Adipose tissue (tissue), 3 donors: ENCODE measurements around the gene TUB. TPM values are rescaled to one million over a fixed set of nuclear protein-coding genes. Genes with fewer than 3 reads are reported as not detected.

Source experiments
- H3K27ac ChIP-seq: one replicate; pipeline ENCODE4 v1.5.1; 2013; ENCODE audit warnings: low read depth, low read length
- WGBS, 3 donors: extraction: QIAGEN DNeasy Blood & Tissue Kit; methylation state at CpG; one replicate each; pipeline ENCODE4 v1.1.7; 2013; 5-methylcytosine and 5-hydroxymethylcytosine counted together
- polyA plus RNA-seq, 3 donors: library from polyadenylated mRNA; stranded (reverse); fragments of 200-250 nt; gene quantifications; one replicate each; pipeline ENCODE4 v1.2.3, GENCODE V29; 2013
- donor health status: healthy with polysubstance abuse.
- donor health status: Bipolar disorder and iron deficiency.
- donor health status: healthy.

Gene TUB
- polyA plus RNA-seq, 3 donors: 1.2 to 16.1 (median 2.7) TPM

- WGBS, 3 donors: 75 to 85% (median 80%) methylated on average over 2 of the region's 2 CpGs
- no peak overlapping the region for H3K27ac ChIP-seq
Measured at GRCh38 chr11:8097926-8098325, 16.9 kb downstream of the TUB start.

- 61 to 72% (median 62%) methylated on average over 4 of the region's 4 CpGs for WGBS, 3 donors
Measured at GRCh38 chr11:8098361-8098760, 17.4 kb downstream of the TUB start.

GRCh38 chr11:8098879-8099278 lies 17.9 kb downstream of the TUB start:
- H3K27ac ChIP-seq: no peak overlapping the region
- WGBS, 3 donors: 70 to 86% (median 78%) methylated on average over 6 of the region's 6 CpGs

More at GRCh38 chr11:8098361-8098760, 17.4 kb downstream of the TUB start:
- no peak overlapping the region for H3K27ac ChIP-seq

- 40 to 58% (median 47%) methylated on average over 3 of the region's 3 CpGs for WGBS, 3 donors
Measured at GRCh38 chr11:8099291-8099899, 18.4 kb downstream of the TUB start.

GRCh38 chr11:8100158-8100557 lies 19.1 kb downstream of the TUB start:
- H3K27ac ChIP-seq: no peak overlapping the region
- 82 to 89% (median 87%) methylated on average over 14 of the region's 14 CpGs for WGBS, 3 donors

More at GRCh38 chr11:8099291-8099899, 18.4 kb downstream of the TUB start:
- no peak overlapping the region for H3K27ac ChIP-seq

GRCh38 chr11:8100605-8101004 lies 19.6 kb downstream of the TUB start:
- no peak overlapping the region for H3K27ac ChIP-seq
- 91 to 94% (median 92%) methylated on average over 8 of the region's 8 CpGs for WGBS, 3 donors

GRCh38 chr11:8101421-8101820 lies 20.4 kb downstream of the TUB start:
- 91 to 94% (median 92%) methylated on average over 11 of the region's 11 CpGs for WGBS, 3 donors
- no peak overlapping the region for H3K27ac ChIP-seq

GRCh38 chr11:8102296-8102915 lies 21.4 kb downstream of the TUB start:
- no peak overlapping the region for H3K27ac ChIP-seq

- no peak overlapping the region for H3K27ac ChIP-seq
- WGBS, 3 donors: 76 to 87% (median 81%) methylated on average over 7 of the region's 7 CpGs
Measured at GRCh38 chr11:8102965-8103364, 22.0 kb downstream of the TUB start.

GRCh38 chr11:8103909-8104308 lies 22.9 kb downstream of the TUB start:
- 88 to 100% (median 92%) methylated on average over 2 of the region's 2 CpGs for WGBS, 3 donors
- H3K27ac ChIP-seq: no peak overlapping the region

- H3K27ac ChIP-seq: no peak overlapping the region
- WGBS, 3 donors: 82 to 94% (median 89%) methylated on average over 4 of the region's 4 CpGs
Measured at GRCh38 chr11:8105133-8105532, 24.1 kb downstream of the TUB start.

- no peak overlapping the region for H3K27ac ChIP-seq
- 64 to 82% (median 68%) methylated on average over 3 of the region's 3 CpGs for WGBS, 3 donors
Measured at GRCh38 chr11:8105666-8106065, 24.7 kb downstream of the TUB start.

- 92 to 94% (median 92%) methylated on average over 2 of the region's 2 CpGs for WGBS, 3 donors
- H3K27ac ChIP-seq: no peak overlapping the region
Measured at GRCh38 chr11:8106679-8107078, 25.7 kb downstream of the TUB start.

- H3K27ac ChIP-seq: no peak overlapping the region
- WGBS, 3 donors: 84 to 91% (median 88%) methylated on average over 5 of the region's 5 CpGs
Measured at GRCh38 chr11:8107642-8108041, 26.6 kb downstream of the TUB start.

- WGBS, 3 donors: 73 to 89% (median 76%) methylated on average over 2 of the region's 2 CpGs
- H3K27ac ChIP-seq: no peak overlapping the region
Measured at GRCh38 chr11:8108421-8108820, 27.4 kb downstream of the TUB start.

GRCh38 chr11:8109675-8110074 lies 28.7 kb downstream of the TUB start:
- no peak overlapping the region for H3K27ac ChIP-seq

GRCh38 chr11:8110396-8110795 lies 29.4 kb downstream of the TUB start:
- WGBS, 3 donors: 83 to 88% (median 83%) methylated on average over 4 of the region's 4 CpGs
- no peak overlapping the region for H3K27ac ChIP-seq

GRCh38 chr11:8111636-8112035 lies 30.6 kb downstream of the TUB start:
- H3K27ac ChIP-seq: no peak overlapping the region
- 89 to 95% (median 89%) methylated on average over 8 of the region's 8 CpGs for WGBS, 3 donors

GRCh38 chr11:8122173-8122764 lies 41.3 kb downstream of the TUB start:
- H3K27ac ChIP-seq: no peak overlapping the region
- 73 to 94% (median 89%) methylated on average over 1 of the region's 1 CpG for WGBS, 3 donors
